SU-DHL-6 (cell line): ENCODE measurements around the gene GMDS.

ENCODE experiments used
- H2AFZ ChIP-seq: fragments of 200-600 bp; sonication (generic); 2 replicates; pipeline ENCODE4 v1.6.1; 2014; ENCODE audit warnings: low read depth, mild to moderate bottlenecking, moderate library complexity, mixed read lengths, antibody characterized with exemption, low read length; ENCODE audit not compliant: severe bottlenecking
- H3F3A ChIP-seq: fragments of 200-600 bp; shearing (Covaris generic); 2 replicates; pipeline ENCODE4 v1.6.0; 2016; ENCODE audit warnings: antibody characterized with exemption, mild to moderate bottlenecking; ENCODE audit not compliant: insufficient read depth
- H3K27ac ChIP-seq: fragments of 200-600 bp; sonication (generic); 2 replicates; pipeline ENCODE4 v1.5.1; 2016; ENCODE audit warnings: low read depth, mild to moderate bottlenecking, low read length, moderate library complexity, mixed read lengths
- H3K27me3 ChIP-seq: fragments of 200-600 bp; sonication (generic), shearing (Covaris generic); 2 replicates; pipeline ENCODE4 v1.6.0; 2014; ENCODE audit warnings: mild to moderate bottlenecking, low read length
- H3K36me3 ChIP-seq: fragments of 200-600 bp; sonication (generic); 2 replicates; pipeline ENCODE4 v1.6.1; 2014; ENCODE audit warnings: mild to moderate bottlenecking, low read length, mixed read lengths
- H3K4me2 ChIP-seq: fragments of 300-600, 200-600 bp; shearing (Covaris generic), sonication (generic); 2 replicates; pipeline ENCODE4 v1.6.0; 2014; ENCODE audit warnings: low read length, low read depth, mild to moderate bottlenecking; ENCODE audit not compliant: poor library complexity, severe bottlenecking
- H3K4me3 ChIP-seq: fragments of 200-600 bp; sonication (generic); 2 replicates; pipeline ENCODE4 v1.5.1; 2014; ENCODE audit warnings: antibody characterized with exemption, low read length, mild to moderate bottlenecking, mixed read lengths; ENCODE audit not compliant: insufficient read depth, poor library complexity, severe bottlenecking
- H3K79me2 ChIP-seq: fragments of 200-600 bp; sonication (generic); 2 replicates; pipeline ENCODE4 v1.6.1; 2014; ENCODE audit warnings: mild to moderate bottlenecking, low read length, moderate library complexity; ENCODE audit not compliant: insufficient read depth
- H3K9ac ChIP-seq: fragments of 200-600 bp; sonication (generic); 2 replicates; pipeline ENCODE4 v1.7.0; 2014; ENCODE audit warnings: mild to moderate bottlenecking, low read length
- H3K9me2 ChIP-seq: fragments of 200-600 bp; sonication (generic); replicated peaks from 2 replicates; pipeline ENCODE4 v1.6.1; 2014; ENCODE audit warnings: low read length; ENCODE audit not compliant: insufficient read depth
- H3K9me3 ChIP-seq: fragments of 200-600 bp; sonication (generic); 2 replicates; pipeline ENCODE4 v1.6.1; 2014; ENCODE audit warnings: low read length, mixed read lengths; ENCODE audit not compliant: insufficient read depth
- H4K20me1 ChIP-seq: fragments of 200-600 bp; sonication (generic); 2 replicates; pipeline ENCODE4 v1.6.1; 2014; ENCODE audit warnings: low read depth, mild to moderate bottlenecking, antibody characterized with exemption, low read length, moderate library complexity, mixed read lengths
- EZH2phosphoT487 ChIP-seq: fragments of 200-600 bp; sonication (generic), shearing (Covaris generic); conservative IDR thresholded peaks from 2 replicates; pipeline ENCODE4 v1.6.1; 2018; ENCODE audit warnings: mild to moderate bottlenecking, antibody characterized with exemption, low read length, moderate library complexity, mixed read lengths
- TF ChIP-seq, protein P1 (sequence below): fragments of 200-600 bp; sonication (generic); IDR thresholded peaks from one replicate; pipeline ENCODE4 v1.5.1; 2017; ENCODE audit warnings: antibody characterized with exemption, mild to moderate bottlenecking, low read length, moderate library complexity; ENCODE audit not compliant: insufficient read depth, poor library complexity, severe bottlenecking

The GMDS gene

DNA sequence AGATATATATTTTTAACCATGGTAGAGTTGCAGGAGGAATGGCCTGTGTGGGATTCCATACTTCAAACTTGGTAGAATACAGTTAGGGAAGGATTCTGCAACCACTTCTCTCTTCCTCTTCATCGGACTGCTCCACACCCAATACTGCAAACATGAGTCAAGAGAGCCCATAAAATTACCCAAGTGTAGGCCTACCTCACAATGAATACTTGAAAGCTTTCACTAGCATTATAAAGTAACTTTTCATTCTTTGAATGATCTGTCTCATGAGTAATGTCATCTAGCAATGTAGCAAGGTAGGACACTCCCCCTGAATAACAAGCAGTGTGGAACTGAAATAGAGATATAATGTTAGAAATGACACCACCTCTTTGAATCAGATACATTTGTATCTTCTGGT, 556.3 kb downstream of the GMDS start:
- H3K4me2 ChIP-seq = no peak overlapping the region

DNA sequence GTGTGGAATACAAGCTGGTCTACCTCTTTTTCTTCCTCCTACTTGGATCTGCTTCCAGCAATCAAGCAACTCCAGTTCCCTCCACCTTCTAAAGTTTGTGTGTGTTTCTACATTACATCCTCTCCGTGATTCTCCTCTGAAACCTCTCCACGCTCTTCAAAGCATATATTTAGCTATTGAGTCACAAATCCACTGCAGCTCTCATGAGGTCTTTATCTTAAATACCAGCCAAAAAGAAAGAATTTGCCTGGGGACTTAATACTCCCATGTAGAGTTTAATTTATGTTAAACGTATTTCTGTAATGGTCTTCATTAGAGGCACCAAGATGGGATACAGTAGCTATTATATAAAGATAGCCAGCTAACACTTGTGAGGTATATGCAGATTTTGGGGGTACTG, 557.0 kb downstream of the GMDS start:
- Histone ChIP-seq H3F3A (no peaks in the 10 kb centered on the region), H3K79me2 (no peaks in the 10 kb centered on the region), H3K4me3 (no peak overlapping the region), H3K9me3 (no peaks in the 10 kb centered on the region), H3K27me3 (no peaks in the 10 kb centered on the region), H4K20me1 (no peaks in the 10 kb centered on the region), H3K36me3 (no peaks in the 10 kb centered on the region), H3K9ac (no peak overlapping the region), H2AFZ (no peak overlapping the region), H3K9me2 (no peaks in the 10 kb centered on the region), H3K4me2 (no peak overlapping the region), H3K27ac (no peak overlapping the region)
- no peak for TF ChIP-seq EZH2phosphoT487
- TF ChIP-seq, protein P1, sequence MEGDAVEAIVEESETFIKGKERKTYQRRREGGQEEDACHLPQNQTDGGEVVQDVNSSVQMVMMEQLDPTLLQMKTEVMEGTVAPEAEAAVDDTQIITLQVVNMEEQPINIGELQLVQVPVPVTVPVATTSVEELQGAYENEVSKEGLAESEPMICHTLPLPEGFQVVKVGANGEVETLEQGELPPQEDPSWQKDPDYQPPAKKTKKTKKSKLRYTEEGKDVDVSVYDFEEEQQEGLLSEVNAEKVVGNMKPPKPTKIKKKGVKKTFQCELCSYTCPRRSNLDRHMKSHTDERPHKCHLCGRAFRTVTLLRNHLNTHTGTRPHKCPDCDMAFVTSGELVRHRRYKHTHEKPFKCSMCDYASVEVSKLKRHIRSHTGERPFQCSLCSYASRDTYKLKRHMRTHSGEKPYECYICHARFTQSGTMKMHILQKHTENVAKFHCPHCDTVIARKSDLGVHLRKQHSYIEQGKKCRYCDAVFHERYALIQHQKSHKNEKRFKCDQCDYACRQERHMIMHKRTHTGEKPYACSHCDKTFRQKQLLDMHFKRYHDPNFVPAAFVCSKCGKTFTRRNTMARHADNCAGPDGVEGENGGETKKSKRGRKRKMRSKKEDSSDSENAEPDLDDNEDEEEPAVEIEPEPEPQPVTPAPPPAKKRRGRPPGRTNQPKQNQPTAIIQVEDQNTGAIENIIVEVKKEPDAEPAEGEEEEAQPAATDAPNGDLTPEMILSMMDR = no peak

More for the DNA sequence above, 556.3 kb downstream of the GMDS start:
- H2AFZ ChIP-seq = no peak overlapping the region
- TF ChIP-seq EZH2phosphoT487 = no peak
- TF ChIP-seq, protein P1 = no peak
- no peak overlapping the region for H3K4me3 ChIP-seq
- no peaks in the 10 kb centered on the region for H4K20me1 ChIP-seq
- H3K27ac ChIP-seq = no peak overlapping the region
- H3K9ac ChIP-seq = no peak overlapping the region
- H3K79me2 ChIP-seq = no peaks in the 10 kb centered on the region
- H3K36me3 ChIP-seq = peaks cover 2% of the 10 kb centered on the region; the same call in 1 of the 2 replicates
- H3F3A ChIP-seq = no peaks in the 10 kb centered on the region
- no peaks in the 10 kb centered on the region for H3K9me2 ChIP-seq
- H3K9me3 ChIP-seq = no peaks in the 10 kb centered on the region
- no peaks in the 10 kb centered on the region for H3K27me3 ChIP-seq

DNA sequence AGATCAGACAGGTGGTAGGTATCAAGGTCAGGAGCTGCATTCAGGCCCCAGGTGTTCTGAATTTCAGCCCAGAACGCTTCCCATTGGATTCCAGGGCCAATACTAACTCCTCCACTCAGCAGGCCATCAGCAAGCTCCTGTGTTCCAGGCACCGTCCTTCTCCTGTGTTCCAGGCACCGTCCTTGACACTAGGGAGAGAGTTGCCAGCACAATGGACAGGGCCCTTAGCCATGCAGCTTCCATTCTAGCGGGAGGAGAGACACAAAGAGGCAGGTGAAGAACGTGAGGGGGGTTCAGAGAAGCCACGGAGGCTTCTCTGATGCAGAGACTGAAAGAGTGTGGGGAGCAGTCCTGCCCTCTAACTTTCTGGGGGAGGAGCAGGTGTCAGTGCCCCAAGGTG, 558.0 kb downstream of the GMDS start:
- Histone ChIP-seq H3K4me3 (no peak overlapping the region), H2AFZ (no peak overlapping the region), H3K79me2 (no peaks in the 10 kb centered on the region), H3F3A (no peaks in the 10 kb centered on the region), H3K9ac (no peak overlapping the region), H3K4me2 (no peak overlapping the region), H3K27me3 (no peaks in the 10 kb centered on the region), H4K20me1 (no peaks in the 10 kb centered on the region), H3K9me3 (no peaks in the 10 kb centered on the region), H3K36me3 (no peaks in the 10 kb centered on the region), H3K9me2 (no peaks in the 10 kb centered on the region), H3K27ac (no peak overlapping the region)
- TF ChIP-seq, protein P1 = no peak
- TF ChIP-seq EZH2phosphoT487 = no peak
